GM19467 (cell line): ENCODE results near the gene HNF1B.

Experiments
- ATAC-seq: cut with Tn5 transposase; IDR thresholded peaks from one replicate; pipeline ENCODE4 v1.9.1; 2021; ENCODE audit warnings: mild to moderate bottlenecking, moderate library complexity; ENCODE audit not compliant: unreplicated experiment

The HNF1B gene

DNA sequence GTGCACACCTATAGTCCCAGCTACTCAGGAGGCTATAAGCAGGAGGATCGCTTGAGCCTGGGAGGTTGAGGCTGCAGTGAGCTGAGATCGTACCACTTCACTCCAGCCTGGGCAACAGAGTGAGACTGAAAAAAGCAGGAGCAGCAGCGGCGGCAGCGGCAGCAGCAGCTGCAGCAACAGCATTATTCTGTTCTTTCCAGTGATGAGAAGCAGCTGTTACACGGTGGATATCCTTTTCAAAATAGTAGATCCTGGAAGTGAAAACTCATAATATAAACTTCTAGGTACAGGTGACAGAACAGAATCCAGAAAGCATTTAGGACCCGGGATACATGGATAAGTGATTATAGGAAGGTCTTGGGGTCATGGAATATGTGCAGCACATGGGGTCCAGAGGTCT lies 17.8 kb upstream of the HNF1B start:
- ATAC-seq: no peak

DNA sequence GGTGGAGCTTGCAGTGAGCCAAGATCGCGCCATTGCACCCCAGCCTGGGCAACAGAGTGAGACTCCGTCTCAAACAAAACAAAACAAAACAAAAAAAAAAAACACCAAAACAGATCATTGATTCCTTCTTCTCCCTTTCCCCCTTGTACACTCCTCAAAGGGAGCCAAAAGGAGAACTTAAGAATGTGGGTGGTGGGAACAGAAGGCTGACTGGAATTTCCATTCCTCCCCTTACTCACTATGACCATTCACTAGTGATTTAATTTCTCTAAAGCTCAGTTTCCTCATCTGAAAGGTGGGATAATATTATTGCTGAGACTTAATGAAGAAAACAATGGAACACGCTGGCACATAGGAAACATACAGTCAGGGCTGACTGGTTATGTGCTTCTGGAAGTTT lies 17.1 kb upstream of the HNF1B start:
- no peak for ATAC-seq

- ATAC-seq: no peak
These were observed 16.2 kb upstream of the HNF1B start for GRCh38 chr17:37761059-37761458.

DNA sequence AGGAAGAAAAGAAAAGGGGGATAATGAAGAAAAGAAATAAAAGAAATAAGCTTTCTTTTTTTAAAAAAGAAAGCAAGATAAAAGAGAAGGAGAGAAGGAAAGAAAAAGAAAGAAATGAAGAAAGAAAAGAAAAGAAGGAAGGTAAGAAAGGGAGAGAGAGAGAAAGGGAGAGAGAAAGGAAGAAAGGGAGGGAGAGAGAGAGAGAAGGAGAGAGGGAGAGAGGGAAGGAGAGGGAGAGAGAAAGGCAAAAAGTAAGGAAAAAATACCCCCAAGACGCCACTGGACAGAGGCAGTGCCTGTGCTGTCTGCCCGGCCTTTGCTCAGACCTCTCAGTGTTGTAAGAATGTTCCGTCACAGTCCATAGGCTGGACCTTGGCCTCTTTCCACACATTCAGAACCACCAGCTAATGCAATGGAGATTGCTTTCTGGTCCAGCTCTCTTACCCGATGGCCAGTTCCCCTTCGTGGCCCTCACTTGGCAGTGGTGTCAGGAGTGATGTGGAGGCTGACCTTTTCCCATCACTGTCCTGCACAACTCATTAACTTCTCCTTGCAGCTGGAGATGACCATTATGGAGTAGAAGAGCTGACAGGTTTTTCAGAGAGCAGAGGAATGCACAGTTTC lies 14.3 kb upstream of the HNF1B start:
- ATAC-seq: no peak

- ATAC-seq: no peak
These were observed 11.2 kb upstream of the HNF1B start for GRCh38 chr17:37756051-37756450.

- ATAC-seq: no peak
These were observed 10.6 kb upstream of the HNF1B start for GRCh38 chr17:37755455-37755854.

GRCh38 chr17:37754363-37754762 lies 9.5 kb upstream of the HNF1B start:
- ATAC-seq: no peak

GRCh38 chr17:37752482-37752881 lies 7.6 kb upstream of the HNF1B start:
- no peak for ATAC-seq

DNA sequence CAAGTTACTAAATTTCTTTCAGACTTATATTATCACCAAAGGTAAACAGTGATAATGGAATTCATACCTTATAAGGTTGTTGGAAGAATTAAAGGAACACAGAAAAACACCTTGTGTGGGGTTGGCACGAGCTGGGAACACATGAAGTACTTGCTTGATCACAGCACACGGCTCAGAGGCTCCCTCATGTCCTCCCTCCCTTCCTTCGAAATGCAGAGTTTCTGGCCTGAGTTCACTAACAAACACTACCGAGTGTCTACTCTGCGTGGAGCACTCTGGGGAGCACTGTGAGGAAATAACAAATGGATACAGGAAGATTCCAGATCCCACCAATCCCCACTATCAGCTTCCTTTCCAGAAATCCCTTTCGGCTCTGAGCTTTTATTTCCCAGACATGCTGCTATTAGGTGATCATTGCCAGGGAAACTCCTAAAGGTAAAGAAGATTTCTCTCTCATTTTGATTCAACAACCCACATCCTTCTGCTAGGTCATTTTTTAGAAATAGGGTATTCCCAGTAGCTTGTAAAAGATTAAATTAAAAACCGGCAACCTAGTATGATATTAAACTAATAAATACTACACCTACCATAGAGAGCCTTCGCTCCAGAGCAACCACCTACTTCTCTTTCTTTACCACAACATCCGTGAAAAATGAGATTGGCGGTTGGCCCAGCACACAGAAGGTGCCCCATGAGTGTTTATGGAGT lies 6.1 kb upstream of the HNF1B start:
- peak; percentile 34 for ATAC-seq

- no peak for ATAC-seq
These were observed 5.4 kb upstream of the HNF1B start for GRCh38 chr17:37750292-37750691.

DNA sequence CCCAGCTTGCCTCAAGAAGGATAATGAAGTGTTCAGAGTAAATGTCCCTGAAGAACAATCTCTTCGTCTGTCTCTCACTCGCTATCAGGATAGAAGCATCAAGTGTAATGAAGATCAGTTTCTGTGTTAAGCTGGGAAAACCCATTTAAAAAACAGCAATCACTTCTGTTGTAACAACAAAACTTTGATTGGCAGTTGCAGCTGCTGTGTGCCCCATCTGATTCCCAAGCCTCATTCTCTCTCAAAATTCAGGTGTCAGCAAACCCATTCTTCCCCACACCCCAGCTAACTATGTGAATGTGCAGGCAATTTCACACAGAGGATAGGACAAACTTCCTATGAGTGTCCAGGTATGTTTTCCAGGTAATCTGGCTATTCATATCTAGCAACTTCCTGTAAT lies 2.4 kb upstream of the HNF1B start:
- ATAC-seq: no peak

DNA sequence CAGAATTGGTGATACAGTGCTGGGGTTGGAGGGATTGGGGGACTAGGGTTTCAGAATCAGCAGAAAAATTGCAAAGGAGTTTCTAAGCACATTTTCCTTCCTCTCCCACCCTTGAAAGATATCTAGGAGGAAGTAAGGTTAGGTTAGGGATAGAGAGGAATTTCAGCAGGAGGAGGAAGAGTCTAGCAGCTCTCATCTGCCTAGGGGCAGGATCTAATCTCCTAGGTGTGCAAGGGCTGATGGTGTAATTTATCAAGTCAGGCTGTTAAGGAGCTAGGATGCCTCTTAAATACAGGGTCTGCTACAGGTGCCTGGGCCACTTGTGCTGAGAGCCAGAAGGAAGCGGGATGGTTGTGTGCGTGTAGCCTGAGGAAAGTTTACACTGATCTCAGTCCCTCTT lies 1.8 kb upstream of the HNF1B start:
- no peak for ATAC-seq

DNA sequence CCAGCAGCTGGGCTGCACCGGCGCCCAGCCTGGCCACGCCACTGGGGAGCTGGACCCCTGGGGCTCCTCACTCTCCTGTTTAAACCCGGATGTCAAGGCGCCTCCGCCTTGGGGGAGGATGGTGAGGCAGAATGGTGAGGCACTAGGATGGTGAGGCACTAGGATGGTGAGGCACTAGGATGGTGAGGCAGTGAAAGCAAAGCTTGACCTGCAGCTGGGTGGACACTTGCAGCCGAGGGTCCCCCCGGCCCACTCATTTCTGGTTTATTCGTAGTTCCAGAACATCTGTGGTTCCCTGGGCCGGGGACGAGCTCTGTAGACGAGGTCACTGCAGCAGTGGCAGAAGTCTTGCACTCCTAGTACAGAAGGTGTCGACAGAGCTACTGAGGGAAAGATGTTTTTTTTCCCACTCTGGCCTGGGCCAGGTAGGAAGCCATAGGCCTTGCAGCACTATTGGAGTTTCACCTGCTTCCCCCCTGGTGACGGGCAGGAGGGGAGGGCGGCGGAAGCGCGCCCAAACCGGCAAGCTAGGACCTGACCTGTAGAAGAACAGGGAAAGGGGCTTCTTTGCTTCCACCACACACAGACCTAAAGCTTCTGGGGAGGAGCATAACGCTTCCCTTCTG lies 1.1 kb upstream of the HNF1B start:
- no peak for ATAC-seq

- no peak for ATAC-seq
These were observed 279 bp downstream of the HNF1B start for GRCh38 chr17:37744633-37744927.

DNA sequence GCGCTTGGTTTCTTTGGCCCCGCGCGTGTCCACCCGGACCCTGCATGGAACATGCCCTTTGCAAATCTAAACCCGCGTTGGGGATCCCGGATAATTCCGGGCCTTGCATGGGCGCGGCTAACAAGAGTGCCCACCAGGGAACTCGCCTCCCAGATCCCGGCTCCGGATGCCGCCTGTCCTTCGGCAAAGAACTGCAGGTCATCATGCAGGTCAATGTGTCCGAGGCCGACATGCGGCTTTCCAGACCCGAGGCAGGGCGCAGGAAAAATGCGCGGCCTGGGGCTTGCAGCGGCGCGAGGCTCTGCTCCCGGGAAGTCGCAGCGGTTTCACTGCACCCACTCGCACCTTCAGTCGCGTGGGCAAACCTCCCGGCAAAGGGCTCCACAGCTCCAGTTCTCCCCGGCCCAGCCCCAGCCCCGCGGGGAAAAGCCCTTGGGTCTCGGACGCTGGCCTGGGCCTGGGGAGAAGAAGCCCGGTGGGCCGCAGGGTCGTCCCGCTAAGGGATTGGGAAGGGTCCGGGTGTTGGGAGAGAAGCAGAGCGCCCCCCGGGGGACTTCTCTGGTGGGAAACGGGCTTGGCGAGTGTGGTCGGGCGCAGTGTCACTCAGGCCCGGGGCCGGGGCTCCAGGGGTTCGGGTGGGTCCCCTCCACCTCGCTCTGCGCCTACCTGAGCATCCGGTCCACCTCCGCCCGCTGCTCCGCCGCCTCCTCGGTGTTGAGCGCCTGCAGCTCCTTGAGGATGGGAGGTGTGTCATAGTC lies 805 bp downstream of the HNF1B start:
- ATAC-seq: no peak

- ATAC-seq: no peak
These were observed 1.3 kb downstream of the HNF1B start for GRCh38 chr17:37743612-37743874.

DNA sequence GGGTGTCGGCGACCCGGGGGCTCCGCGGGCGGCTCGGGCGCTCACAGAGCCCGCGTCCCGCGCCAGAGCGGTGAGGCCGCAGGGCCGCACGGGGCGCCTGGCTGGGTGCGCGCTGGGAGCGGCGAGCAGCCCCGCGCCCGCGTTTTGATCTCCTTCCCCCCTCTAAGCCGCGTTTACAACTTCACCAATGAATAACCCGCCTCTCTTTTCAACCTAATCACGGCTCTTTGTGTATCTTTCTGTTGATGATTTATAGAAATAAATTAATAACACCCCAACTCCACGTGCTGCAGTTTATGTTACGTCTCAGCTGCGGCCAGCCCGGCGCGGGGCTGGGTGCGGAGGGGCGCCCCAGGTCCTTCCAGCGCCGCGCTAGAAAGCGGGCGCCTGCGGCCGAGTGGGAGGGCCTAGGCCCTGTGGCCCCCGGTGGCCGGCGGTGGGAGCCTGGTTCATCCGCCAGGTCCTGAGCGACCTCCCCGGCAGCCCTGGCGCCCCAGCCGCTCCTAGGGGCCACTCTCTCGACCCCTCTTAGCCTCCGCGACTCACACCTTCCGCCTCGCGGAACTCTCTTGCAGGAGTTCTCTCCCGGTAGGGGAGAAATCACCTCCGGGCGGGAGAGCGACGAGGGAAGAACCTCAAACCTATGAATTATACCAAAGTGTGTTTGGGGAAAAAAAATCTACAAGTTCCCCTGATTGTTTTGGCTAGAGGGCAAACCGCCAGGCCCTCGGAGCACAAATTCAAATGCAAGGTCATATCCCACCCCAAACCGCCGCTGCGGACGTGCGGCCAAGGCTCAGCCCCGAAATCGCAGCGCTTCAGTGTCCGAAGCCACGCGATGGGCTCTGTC lies 1.9 kb downstream of the HNF1B start:
- no peak for ATAC-seq

GRCh38 chr17:37742116-37742761 lies 2.6 kb downstream of the HNF1B start:
- ATAC-seq: no peak

- no peak for ATAC-seq
These were observed 3.3 kb downstream of the HNF1B start for GRCh38 chr17:37741341-37742115.

DNA sequence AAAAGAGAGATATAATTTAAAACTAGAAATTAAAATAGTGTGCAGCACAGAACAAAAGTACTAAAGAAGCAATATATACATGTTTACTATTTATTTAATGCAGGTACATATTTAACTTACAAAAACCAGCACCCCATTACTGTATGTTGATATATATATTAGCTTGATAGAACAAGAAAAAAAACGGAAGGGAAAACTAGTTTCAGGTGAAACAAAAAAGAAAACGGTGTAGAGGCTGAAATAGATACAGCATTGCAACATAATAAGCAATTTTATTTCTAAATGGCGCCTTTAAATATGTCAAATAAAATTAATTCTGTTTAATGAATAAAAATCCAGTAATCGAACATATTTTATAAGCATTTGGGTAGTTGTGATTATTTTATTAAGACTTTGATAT lies 3.9 kb downstream of the HNF1B start:
- no peak for ATAC-seq
